HUES48 (cell line): ENCODE measurements around the gene POGZ.
"Not testable (repeated sequence)": the region's sequence is repeated elsewhere in the genome, so short reads cannot be mapped to it uniquely, and the experiment has no call there.

ENCODE experiments used
- H3K27ac ChIP-seq: one replicate; pipeline ENCODE4 v1.7.0; 2013; ENCODE audit warnings: low read depth, low read length, inconsistent platforms
- H3K27me3 ChIP-seq: 2 replicates; pipeline ENCODE4 v1.6.1; 2013; ENCODE audit warnings: mild to moderate bottlenecking, low read length; ENCODE audit not compliant: control insufficient read depth, insufficient read depth
- H3K36me3 ChIP-seq: 2 replicates; pipeline ENCODE4 v1.6.1; 2013; ENCODE audit warnings: low read length; ENCODE audit not compliant: control insufficient read depth, insufficient read depth
- H3K4me1 ChIP-seq: 2 replicates; pipeline ENCODE4 v1.6.1; 2013; ENCODE audit warnings: mild to moderate bottlenecking, low read length; ENCODE audit not compliant: control insufficient read depth, insufficient read depth
- H3K4me3 ChIP-seq: 2 replicates; pipeline ENCODE4 v1.5.1; 2013; ENCODE audit warnings: mild to moderate bottlenecking, low read depth, low read length
- H3K9ac ChIP-seq: 2 replicates; pipeline ENCODE4 v1.6.1; 2013; ENCODE audit warnings: mild to moderate bottlenecking, low read depth, low read length, moderate library complexity
- H3K9me3 ChIP-seq: 2 replicates; pipeline ENCODE4 v1.6.1; 2013; ENCODE audit warnings: low read length; ENCODE audit not compliant: control insufficient read depth, insufficient read depth

The POGZ gene

DNA sequence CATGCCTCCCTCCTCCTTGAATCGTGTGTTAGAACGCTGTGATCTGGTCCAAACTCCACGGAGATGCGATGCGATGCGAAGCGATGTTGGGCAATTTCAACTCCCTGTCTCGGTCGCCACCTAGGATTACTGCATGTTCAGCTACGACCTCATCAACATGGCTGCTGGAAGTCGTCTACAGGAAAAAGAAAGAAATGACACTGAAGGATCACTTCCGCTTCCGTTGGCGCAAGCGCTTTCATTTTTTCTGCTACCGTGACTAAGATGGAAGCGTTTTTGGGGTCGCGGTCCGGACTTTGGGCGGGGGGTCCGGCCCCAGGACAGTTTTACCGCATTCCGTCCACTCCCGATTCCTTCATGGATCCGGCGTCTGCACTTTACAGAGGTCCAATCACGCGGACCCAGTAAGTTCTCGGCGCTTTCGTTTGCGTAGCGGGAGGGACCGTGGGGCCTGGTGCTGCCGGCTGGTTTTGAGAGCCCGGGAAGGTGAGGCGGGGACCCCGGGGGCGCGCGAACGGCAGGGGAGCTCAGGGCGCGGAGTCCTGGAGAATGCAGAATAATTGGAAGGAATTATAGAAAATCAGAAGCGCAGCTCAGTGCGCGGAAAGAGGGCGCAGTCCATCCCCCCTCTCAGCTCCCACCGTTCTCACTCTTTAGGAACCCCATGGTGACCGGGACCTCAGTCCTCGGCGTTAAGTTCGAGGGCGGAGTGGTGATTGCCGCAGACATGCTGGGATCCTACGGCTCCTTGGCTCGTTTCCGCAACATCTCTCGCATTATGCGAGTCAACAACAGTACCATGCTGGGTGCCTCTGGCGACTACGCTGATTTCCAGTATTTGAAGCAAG lies 59.7 kb downstream of the POGZ start, which contains the start of gene PSMB4:
Gene PSMB4, plus strand, starts transcription at position 250 of the 848 bp plus-strand sequence. Its CDS starts 15 bp downstream, at position 265.
- Histone ChIP-seq H3K27me3 (no peaks in the 10 kb centered on the region), H3K9me3 (no peaks in the 10 kb centered on the region)

GRCh38 chr1:151396265-151396664 lies 63.0 kb downstream of the POGZ start:
- H3K4me3 ChIP-seq, H3K27ac ChIP-seq, H3K9ac ChIP-seq, H3K4me1 ChIP-seq, H3K9me3 ChIP-seq, H3K27me3 ChIP-seq: not testable (repeated sequence)
- H3K36me3 ChIP-seq: peaks cover 10% of the 10 kb centered on the region

More for the DNA sequence above, 59.7 kb downstream of the POGZ start, which contains the start of gene PSMB4:
- 0 out of 2 replicates have a peak, but pooled peaks cover 3% of the 10 kb centered on the region for H3K4me1 ChIP-seq
- H3K36me3 ChIP-seq: peaks cover 43% of the 10 kb centered on the region
- peak within 1 kb of the TSS; percentile 94 for H3K27ac ChIP-seq
- H3K9ac ChIP-seq: peak within 1 kb of the TSS; percentile 83
- peak within 1 kb of the TSS; percentile 70 for H3K4me3 ChIP-seq

DNA sequence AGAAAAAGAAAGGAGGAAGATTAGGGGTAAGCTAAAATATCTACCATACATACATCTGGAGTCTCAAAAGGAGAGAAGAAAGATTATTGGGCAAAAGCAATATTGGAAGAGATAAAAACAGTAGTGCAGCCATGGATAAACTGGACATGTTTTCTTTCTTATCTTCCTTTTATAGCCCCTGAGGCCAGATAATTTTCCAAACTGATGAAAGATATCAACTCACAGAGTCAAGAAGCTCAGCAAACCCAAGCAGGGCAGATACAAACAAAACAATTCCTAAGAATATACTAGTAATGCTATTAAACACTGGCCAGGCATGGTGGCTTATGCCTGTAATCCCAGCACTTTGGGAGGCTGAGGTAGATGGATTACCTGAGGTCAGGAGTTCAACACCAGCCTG lies 65.7 kb downstream of the POGZ start:
- H3K27me3 ChIP-seq: no peaks in the 10 kb centered on the region
- H3K9ac ChIP-seq: no peak overlapping the region
- no peak overlapping the region for H3K27ac ChIP-seq
- H3K4me1 ChIP-seq: no peaks in the 10 kb centered on the region
- H3K36me3 ChIP-seq: no peaks in the 10 kb centered on the region
- H3K4me3 ChIP-seq: no peak overlapping the region
- H3K9me3 ChIP-seq: no peaks in the 10 kb centered on the region

DNA sequence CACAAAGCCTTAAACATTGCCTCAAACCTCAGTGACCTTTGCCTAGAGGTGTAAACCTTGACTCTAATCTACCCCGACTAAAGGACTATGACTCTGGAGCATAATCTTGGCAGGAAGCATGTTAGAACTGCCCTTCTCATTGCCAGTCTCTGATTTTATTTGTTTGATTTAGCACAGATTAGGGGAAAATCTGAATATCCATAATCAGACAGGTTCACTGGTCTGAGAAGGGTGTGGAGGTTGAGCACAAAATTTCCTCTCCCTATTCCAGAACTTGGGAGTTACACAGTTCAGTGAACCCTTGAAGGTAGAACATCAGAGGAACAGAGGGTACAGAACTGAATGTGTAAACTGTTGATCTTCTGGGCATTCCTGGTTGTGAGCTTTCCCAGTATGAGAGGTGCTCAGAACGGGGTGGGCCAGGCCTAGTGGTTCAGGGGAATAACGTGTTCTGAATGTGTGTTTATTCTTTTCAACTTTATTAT lies 68.2 kb downstream of the POGZ start:
- Histone ChIP-seq H3K9me3 (no peaks in the 10 kb centered on the region), H3K27me3 (no peaks in the 10 kb centered on the region), H3K27ac (no peak overlapping the region), H3K36me3 (no peaks in the 10 kb centered on the region), H3K9ac (no peak overlapping the region), H3K4me1 (no peaks in the 10 kb centered on the region), H3K4me3 (no peak overlapping the region)

GRCh38 chr1:151390221-151391078 lies 68.8 kb downstream of the POGZ start:
- not testable (repeated sequence) for H3K27ac ChIP-seq, H3K4me3 ChIP-seq, H3K36me3 ChIP-seq, H3K9ac ChIP-seq, H3K9me3 ChIP-seq, H3K4me1 ChIP-seq, H3K27me3 ChIP-seq

- Histone ChIP-seq H3K27ac (no peak overlapping the region), H3K9ac (no peak overlapping the region), H3K27me3 (no peaks in the 10 kb centered on the region), H3K4me1 (no peaks in the 10 kb centered on the region), H3K9me3 (no peaks in the 10 kb centered on the region), H3K36me3 (no peaks in the 10 kb centered on the region), H3K4me3 (no peak overlapping the region)
Measured at GRCh38 chr1:151386002-151386401, 73.3 kb downstream of the POGZ start.

GRCh38 chr1:151384584-151384983 lies 74.7 kb downstream of the POGZ start:
- no peaks in the 10 kb centered on the region for H3K4me1 ChIP-seq
- H3K4me3 ChIP-seq: no peak overlapping the region
- H3K27ac ChIP-seq: no peak overlapping the region
- H3K27me3 ChIP-seq: no peaks in the 10 kb centered on the region
- no peaks in the 10 kb centered on the region for H3K36me3 ChIP-seq
- H3K9ac ChIP-seq: no peak overlapping the region
- H3K9me3 ChIP-seq: no peaks in the 10 kb centered on the region

DNA sequence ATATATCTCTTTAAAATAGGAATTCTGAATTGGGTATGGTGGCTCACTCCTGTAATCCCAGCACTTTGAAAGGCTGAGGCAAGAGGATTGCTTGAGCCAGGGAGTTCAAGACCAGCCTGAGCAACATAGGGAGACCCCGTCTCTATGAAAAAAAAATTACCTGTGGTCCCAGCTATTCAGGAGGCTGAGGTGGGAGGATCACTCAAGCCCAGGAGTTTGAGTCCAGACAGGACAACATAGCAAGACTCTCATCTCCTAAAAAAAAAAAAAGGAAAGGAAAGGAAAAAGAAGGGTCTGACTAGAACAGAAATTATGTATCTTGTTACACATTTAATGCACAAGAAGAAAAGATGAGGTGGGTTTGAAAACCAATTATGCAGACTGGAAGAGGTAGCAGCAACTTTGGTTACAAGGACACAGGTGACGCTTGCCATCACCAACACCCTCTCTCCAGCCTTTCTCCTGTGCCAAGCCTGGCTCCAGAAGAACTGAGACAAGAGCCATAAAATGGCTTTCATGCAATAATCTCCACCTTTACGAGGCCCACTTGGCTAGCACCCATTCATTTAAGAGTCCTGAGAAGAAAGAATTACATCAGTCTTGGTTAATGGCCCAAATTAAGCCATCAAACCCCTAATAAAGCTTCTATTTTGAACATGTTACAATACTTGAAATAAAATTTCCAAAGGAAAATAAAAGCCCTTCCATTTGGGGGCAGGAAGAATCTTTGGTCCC lies 82.0 kb downstream of the POGZ start:
- Histone ChIP-seq H3K36me3 (no peaks in the 10 kb centered on the region), H3K9me3 (no peaks in the 10 kb centered on the region), H3K4me3 (no peak overlapping the region), H3K27me3 (no peaks in the 10 kb centered on the region), H3K4me1 (no peaks in the 10 kb centered on the region), H3K27ac (no peak overlapping the region), H3K9ac (no peak overlapping the region)

DNA sequence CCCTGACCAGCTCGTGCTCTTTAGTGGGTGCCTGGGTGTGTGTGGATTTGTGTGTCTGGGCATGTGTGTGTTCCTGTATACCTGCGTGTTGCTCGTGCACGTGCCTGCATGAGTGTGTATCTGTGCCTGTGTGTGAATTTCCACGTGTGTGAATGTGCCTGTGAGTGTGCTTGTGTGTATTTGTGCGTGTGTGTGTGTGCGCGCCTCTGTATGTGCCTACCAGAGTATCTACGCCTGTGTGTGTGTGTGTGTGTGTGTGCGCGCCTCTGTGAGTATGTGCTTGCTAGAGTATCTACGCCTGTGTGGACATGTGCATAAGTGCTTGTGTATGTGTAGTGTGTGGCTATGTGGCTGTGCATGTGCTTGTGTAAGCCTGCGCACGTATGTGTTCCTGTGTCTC lies 86.1 kb downstream of the POGZ start:
- Histone ChIP-seq H3K4me3 (no peak overlapping the region), H3K27ac (no peak overlapping the region), H3K9me3 (no peaks in the 10 kb centered on the region), H3K27me3 (no peaks in the 10 kb centered on the region), H3K4me1 (peaks cover 5% of the 10 kb centered on the region; the same call in 1 of the 2 replicates), H3K36me3 (no peaks in the 10 kb centered on the region), H3K9ac (no peak overlapping the region)

- H3K9ac ChIP-seq: 0 out of 2 replicates have a peak within 1 kb of the TSS, but pooled peaks have one; percentile 41
- no peaks in the 10 kb centered on the region for H3K9me3 ChIP-seq
- H3K4me1 ChIP-seq: peaks cover 5% of the 10 kb centered on the region; the same call in 1 of the 2 replicates
- peak within 1 kb of the TSS; percentile 58; the same call in 1 of the 2 replicates for H3K4me3 ChIP-seq
- H3K27ac ChIP-seq: peak within 1 kb of the TSS; percentile 44
- peaks cover 3% of the 10 kb centered on the region; the same call in 1 of the 2 replicates for H3K36me3 ChIP-seq
- H3K27me3 ChIP-seq: no peaks in the 10 kb centered on the region
Measured at GRCh38 chr1:151372058-151372934, 87.0 kb downstream of the POGZ start, which contains the start of gene SELENBP1. Gene SELENBP1, minus strand, starts transcription at chr1:151372705. Its CDS starts 64 bp downstream, at chr1:151372641.
